ENCODE results near the gene GLYR1.

The GLYR1 gene

GRCh38 chr16:4813251-4814003, 33.7 kb downstream of the GLYR1 start:
- DNase-seq (ENCODE audit: insufficient read length, low spot score) = no peak
- no peak for FAIRE-seq

GRCh38 chr16:4811773-4812172, 35.3 kb downstream of the GLYR1 start:
- DNase-seq (ENCODE audit: insufficient read length, low spot score) = no peak
- no peak for FAIRE-seq

GRCh38 chr16:4811242-4811641, 35.8 kb downstream of the GLYR1 start:
- no peak for FAIRE-seq
- DNase-seq (ENCODE audit: insufficient read length, low spot score) = no peak

GRCh38 chr16:4806280-4806679, 40.8 kb downstream of the GLYR1 start:
- DNase-seq (ENCODE audit: insufficient read length, low spot score) (no peak), FAIRE-seq (no peak)

GRCh38 chr16:4805231-4805630, 41.9 kb downstream of the GLYR1 start:
- FAIRE-seq (no peak), DNase-seq (ENCODE audit: insufficient read length, low spot score) (no peak)

GRCh38 chr16:4803898-4804762, 43.0 kb downstream of the GLYR1 start:
- FAIRE-seq = no peak
- DNase-seq (ENCODE audit: insufficient read length, low spot score) = no peak

GRCh38 chr16:4803401-4803844, 43.7 kb downstream of the GLYR1 start:
- FAIRE-seq = no peak
- no peak for DNase-seq (ENCODE audit: insufficient read length, low spot score)

- FAIRE-seq = peak; percentile 92
- DNase-seq (ENCODE audit: insufficient read length, low spot score) = peak; percentile 94
Observed at GRCh38 chr16:4802659-4803287, 44.3 kb downstream of the GLYR1 start.

GRCh38 chr16:4801962-4802658, 45.0 kb downstream of the GLYR1 start, which contains the start of gene ROGDI:
ROGDI (minus strand) TSS chr16:4802633; CDS start chr16:4802571, 62 bp downstream.
- FAIRE-seq = peak; percentile 80

GRCh38 chr16:4801051-4801961, 45.8 kb downstream of the GLYR1 start:
- DNase-seq (ENCODE audit: insufficient read length, low spot score) = no peak
- FAIRE-seq = no peak

More at GRCh38 chr16:4801962-4802658, 45.0 kb downstream of the GLYR1 start, which contains the start of gene ROGDI:
- peak; percentile 65 for DNase-seq (ENCODE audit: insufficient read length, low spot score)

- peak; percentile 79 for FAIRE-seq
- peak; percentile 46 for DNase-seq (ENCODE audit: insufficient read length, low spot score)
Observed at GRCh38 chr16:4800290-4801041, 46.6 kb downstream of the GLYR1 start.

- FAIRE-seq (no peak), DNase-seq (ENCODE audit: insufficient read length, low spot score) (no peak)
Observed at GRCh38 chr16:4799171-4799855, 47.8 kb downstream of the GLYR1 start.

- FAIRE-seq (no peak), DNase-seq (ENCODE audit: insufficient read length, low spot score) (no peak)
Observed at GRCh38 chr16:4798456-4798855, 48.6 kb downstream of the GLYR1 start.

GRCh38 chr16:4797805-4798252, 49.3 kb downstream of the GLYR1 start:
- FAIRE-seq (no peak), DNase-seq (ENCODE audit: insufficient read length, low spot score) (no peak)

GRCh38 chr16:4796982-4797804, 49.9 kb downstream of the GLYR1 start:
- FAIRE-seq = no peak
- no peak for DNase-seq (ENCODE audit: insufficient read length, low spot score)

- FAIRE-seq (no peak), DNase-seq (ENCODE audit: insufficient read length, low spot score) (no peak)
Observed at GRCh38 chr16:4795828-4796572, 51.1 kb downstream of the GLYR1 start.

Measured in GM19239 (cell line).